ENCODE data around the gene PCDHGB7. TPM values are rescaled to one million over a fixed set of nuclear protein-coding genes. Genes with fewer than 3 reads are reported as not detected.

PCDHGB7 gene
- total and polyA plus RNA-seq, 2 donors (not counting 1 experiment from before 2014, with no cell fraction given), result 0.12 to 2.2 TPM

DNA sequence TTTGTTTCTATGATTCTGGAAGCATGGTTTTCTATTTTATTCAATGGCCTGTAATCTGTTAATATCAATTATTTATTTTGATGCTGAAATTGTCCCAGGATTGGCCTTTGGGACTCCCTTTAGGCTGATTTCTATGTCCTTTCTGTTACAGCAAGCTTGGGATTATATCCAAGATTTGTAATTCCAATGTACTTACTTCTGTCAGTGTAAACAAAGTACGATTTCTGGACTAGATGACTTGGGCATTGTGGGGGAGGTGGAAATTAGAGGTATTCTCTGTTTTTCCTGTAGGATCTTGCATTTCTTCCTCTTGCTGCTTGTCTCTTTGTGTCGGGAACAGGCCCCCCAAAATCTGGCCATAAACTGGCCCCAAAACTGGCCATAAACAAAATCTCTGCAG lies 16.5 kb downstream of the PCDHGB7 start:
- Histone ChIP-seq H3K27me3 (replicated peaks in 1 of 4; ENCODE audit: control extremely low read depth in 1 of 4, control insufficient read depth in 3 of 4, insufficient read depth in 4 of 4, low read length in 3 of 4) (peaks cover 0 to 36% (median 20%) of the 10 kb centered on the region in 4 experiments), H3K4me1 (ENCODE audit: control insufficient read depth in 2 of 2, insufficient read depth in 2 of 2, low read length in 2 of 2) (peaks cover 15 to 17% of the 10 kb centered on the region in 2 donors), H3K27ac (ENCODE audit: low read length in 2 of 2) (no peak overlapping the region), H3K9ac (ENCODE audit: low read length) (no peak overlapping the region), H4K20me1 (ENCODE audit: control insufficient read depth, insufficient read depth, low read length, poor library complexity, severe bottlenecking) (no peaks in the 10 kb centered on the region), H3K36me3 (replicated peaks in 1 of 2; ENCODE audit: control extremely low read depth in 1 of 2, control insufficient read depth in 1 of 2, extremely low read depth in 1 of 2, insufficient read depth in 2 of 2, low read length in 1 of 2) (no peaks in the 10 kb centered on the region), H2AFZ (ENCODE audit: insufficient read depth, low read depth, low read length, poor library complexity, severe bottlenecking) (no peak overlapping the region), H3K79me2 (ENCODE audit: control insufficient read depth, insufficient read depth, low read length) (no peaks in the 10 kb centered on the region), H3K4me2 (replicated peaks; ENCODE audit: low read depth, low read length, poor library complexity, severe bottlenecking) (no peak overlapping the region), H3K9me3 (ENCODE audit: control extremely low read depth in 1 of 3, control insufficient read depth in 2 of 3, insufficient read depth in 1 of 3, low read length in 2 of 3) (peaks cover 0 to 36% (median 26%) of the 10 kb centered on the region in 3 donors), H3K4me3 (ENCODE audit: control extremely low read depth in 1 of 5, extremely low read depth in 1 of 5, insufficient read depth in 1 of 5, low read depth in 2 of 5, low read length in 4 of 5) (no peak overlapping the region)
- H3K4me3 Mint-ChIP-seq, result no peak overlapping the region
- H3K27ac Mint-ChIP-seq, result no peak overlapping the region
- CTCF ChIA-PET, result interaction anchor here (1.5 kb wide), 1 partner anchor 133 kb away, joined by 3 read pairs; no protein-coding TSS in a partner anchor
- intact Hi-C loops (cut with micrococcal nuclease), result no loop called here
- WGBS (ENCODE audit: insufficient coverage), result no CpG with 5 or more reads among the region's 2 CpGs
- DNase-seq (no peak), ATAC-seq (ENCODE audit: low read depth) (no peak)
- H3K27me3 Mint-ChIP-seq, result peaks cover 26% of the 10 kb centered on the region
- TF ChIP-seq EZH2 (IDR thresholded peaks at IDR 0.05; ENCODE audit: borderline replicate concordance, insufficient read depth, low read depth, low read length, poor library complexity, severe bottlenecking), result no peak
- TF ChIP-seq, protein P1, sequence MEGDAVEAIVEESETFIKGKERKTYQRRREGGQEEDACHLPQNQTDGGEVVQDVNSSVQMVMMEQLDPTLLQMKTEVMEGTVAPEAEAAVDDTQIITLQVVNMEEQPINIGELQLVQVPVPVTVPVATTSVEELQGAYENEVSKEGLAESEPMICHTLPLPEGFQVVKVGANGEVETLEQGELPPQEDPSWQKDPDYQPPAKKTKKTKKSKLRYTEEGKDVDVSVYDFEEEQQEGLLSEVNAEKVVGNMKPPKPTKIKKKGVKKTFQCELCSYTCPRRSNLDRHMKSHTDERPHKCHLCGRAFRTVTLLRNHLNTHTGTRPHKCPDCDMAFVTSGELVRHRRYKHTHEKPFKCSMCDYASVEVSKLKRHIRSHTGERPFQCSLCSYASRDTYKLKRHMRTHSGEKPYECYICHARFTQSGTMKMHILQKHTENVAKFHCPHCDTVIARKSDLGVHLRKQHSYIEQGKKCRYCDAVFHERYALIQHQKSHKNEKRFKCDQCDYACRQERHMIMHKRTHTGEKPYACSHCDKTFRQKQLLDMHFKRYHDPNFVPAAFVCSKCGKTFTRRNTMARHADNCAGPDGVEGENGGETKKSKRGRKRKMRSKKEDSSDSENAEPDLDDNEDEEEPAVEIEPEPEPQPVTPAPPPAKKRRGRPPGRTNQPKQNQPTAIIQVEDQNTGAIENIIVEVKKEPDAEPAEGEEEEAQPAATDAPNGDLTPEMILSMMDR (IDR thresholded peaks at IDR 0.05), result no peak
- H3K9me3 Mint-ChIP-seq (ENCODE audit: insufficient read depth), result peaks cover 3% of the 10 kb centered on the region
- peaks cover 7% of the 10 kb centered on the region for H3K4me1 Mint-ChIP-seq
- POLR2A ChIA-PET, result no interaction called here

DNA sequence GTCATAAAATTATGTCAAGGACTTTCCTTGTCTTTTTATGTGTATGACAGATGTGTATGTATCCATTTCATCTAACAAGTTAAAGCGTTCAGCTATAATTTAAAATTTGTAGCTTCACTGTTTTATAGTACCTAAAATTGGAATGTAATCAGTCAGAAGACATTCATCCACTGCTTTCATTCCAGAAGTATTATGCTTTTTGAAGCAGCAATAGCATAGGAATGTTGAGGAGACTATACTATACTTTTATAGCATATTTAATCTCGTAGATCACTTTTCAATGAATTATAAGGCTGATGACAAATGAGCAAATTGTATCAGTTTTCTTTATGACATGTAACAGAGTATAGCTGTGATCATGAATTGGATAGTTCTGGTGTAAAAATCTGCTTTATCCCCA lies 19.7 kb downstream of the PCDHGB7 start:
- H3K27me3 Mint-ChIP-seq, result peaks cover 12% of the 10 kb centered on the region
- Histone ChIP-seq H4K20me1 (ENCODE audit: control insufficient read depth, insufficient read depth, low read length, poor library complexity, severe bottlenecking) (no peaks in the 10 kb centered on the region), H3K9ac (ENCODE audit: low read length) (no peak overlapping the region), H3K79me2 (ENCODE audit: control insufficient read depth, insufficient read depth, low read length) (no peaks in the 10 kb centered on the region), H3K36me3 (replicated peaks in 1 of 2; ENCODE audit: control extremely low read depth in 1 of 2, control insufficient read depth in 1 of 2, extremely low read depth in 1 of 2, insufficient read depth in 2 of 2, low read length in 1 of 2) (no peaks in the 10 kb centered on the region), H3K4me3 (ENCODE audit: control extremely low read depth in 1 of 5, extremely low read depth in 1 of 5, insufficient read depth in 1 of 5, low read depth in 2 of 5, low read length in 4 of 5) (no peak overlapping the region), H3K9me3 (ENCODE audit: control extremely low read depth in 1 of 3, control insufficient read depth in 2 of 3, insufficient read depth in 1 of 3, low read length in 2 of 3) (peaks cover 0 to 30% (median 6%) of the 10 kb centered on the region in 3 donors), H3K4me1 (ENCODE audit: control insufficient read depth in 2 of 2, insufficient read depth in 2 of 2, low read length in 2 of 2) (no peaks in the 10 kb centered on the region), H3K27me3 (replicated peaks in 1 of 4; ENCODE audit: control extremely low read depth in 1 of 4, control insufficient read depth in 3 of 4, insufficient read depth in 4 of 4, low read length in 3 of 4) (peaks cover 0 to 19% (median 2%) of the 10 kb centered on the region in 4 experiments), H3K4me2 (replicated peaks; ENCODE audit: low read depth, low read length, poor library complexity, severe bottlenecking) (no peak overlapping the region), H2AFZ (ENCODE audit: insufficient read depth, low read depth, low read length, poor library complexity, severe bottlenecking) (no peak overlapping the region), H3K27ac (ENCODE audit: low read length in 2 of 2) (no peak overlapping the region)
- H3K27ac Mint-ChIP-seq, result no peak overlapping the region
- H3K4me1 Mint-ChIP-seq, result no peaks in the 10 kb centered on the region
- H3K4me3 Mint-ChIP-seq, result no peak overlapping the region
- ATAC-seq (ENCODE audit: low read depth) (no peak), DNase-seq (no peak)
- no CpG with 5 or more reads among the region's 2 CpGs for WGBS (ENCODE audit: insufficient coverage)
- intact Hi-C loops (cut with micrococcal nuclease), result no loop called here
- H3K9me3 Mint-ChIP-seq (ENCODE audit: insufficient read depth), result peaks cover 2% of the 10 kb centered on the region
- TF ChIP-seq, protein P1 (IDR thresholded peaks at IDR 0.05), result no peak
- ChIA-PET POLR2A (no interaction called here), CTCF (no interaction called here)

Measured in B cell (primary cell).